Karpas-422 (cell line): Measurements from ENCODE around the gene STK32B. TPM values are rescaled to one million over a fixed set of nuclear protein-coding genes. Genes with fewer than 3 reads are reported as not detected.

Source experiments
- DNase-seq: peaks from one replicate; pipeline ENCODE4 v3.0.0-alpha.2; 2015
- H2AFZ ChIP-seq: fragments of 200-600 bp; sonication (generic); 2 replicates; pipeline ENCODE4 v1.6.1; 2014; ENCODE audit warnings: antibody characterized with exemption, low read length, mixed read lengths
- H3K27ac ChIP-seq: fragments of 200-600 bp; sonication (generic); 2 replicates; pipeline ENCODE4 v1.5.1; 2014; ENCODE audit warnings: mild to moderate bottlenecking, low read length, moderate library complexity
- H3K27me3 ChIP-seq: fragments of 200-600 bp; sonication (generic); 2 replicates; pipeline ENCODE4 v1.6.1; 2014; ENCODE audit warnings: low read length, mixed read lengths
- H3K36me3 ChIP-seq: fragments of 200-600 bp; sonication (generic); 2 replicates; pipeline ENCODE4 v1.6.1; 2014; ENCODE audit warnings: low read length, mixed read lengths; ENCODE audit not compliant: insufficient read depth
- H3K4me1 ChIP-seq: fragments of 200-600 bp; sonication (generic); 2 replicates; pipeline ENCODE4 v1.6.1; 2014; ENCODE audit warnings: mild to moderate bottlenecking, low read length, mixed read lengths
- H3K4me2 ChIP-seq: fragments of 200-600 bp; sonication (generic); 2 replicates; pipeline ENCODE4 v1.6.1; 2014; ENCODE audit warnings: low read length, low read depth, mild to moderate bottlenecking; ENCODE audit not compliant: poor library complexity, severe bottlenecking
- H3K4me3 ChIP-seq: fragments of 200-600 bp; sonication (generic); 2 replicates; pipeline ENCODE4 v1.5.1; 2014; ENCODE audit warnings: mild to moderate bottlenecking, antibody characterized with exemption, low read length, mixed read lengths
- H3K79me2 ChIP-seq: fragments of 200-600 bp; sonication (generic); 2 replicates; pipeline ENCODE4 v1.6.1; 2014; ENCODE audit warnings: mild to moderate bottlenecking, low read length, mixed read lengths
- H3K9ac ChIP-seq: fragments of 200-600 bp; sonication (generic); 2 replicates; pipeline ENCODE4 v1.6.0; 2014; ENCODE audit warnings: low read length
- H3K9me2 ChIP-seq: fragments of 200-600 bp; sonication (generic), shearing (Covaris generic); replicated peaks from 2 replicates; pipeline ENCODE4 v1.6.0; 2014; ENCODE audit warnings: mild to moderate bottlenecking, low read length, moderate library complexity; ENCODE audit not compliant: insufficient read depth
- H3K9me3 ChIP-seq: fragments of 300-700, 200-600 bp; sonication (generic); 2 replicates; pipeline ENCODE4 v1.6.1; 2014; ENCODE audit warnings: low read length, mixed read lengths
- H4K20me1 ChIP-seq: fragments of 200-600 bp; sonication (generic); 2 replicates; pipeline ENCODE4 v1.6.1; 2014; ENCODE audit warnings: mild to moderate bottlenecking, antibody characterized with exemption, low read length, low read depth; ENCODE audit not compliant: insufficient read depth
- total RNA-seq: library from RNA; depleted of rRNA; stranded (reverse); fragments of >200 nt; shearing (Covaris generic); gene quantifications from 2 replicates; pipeline ENCODE4 v1.2.3, GENCODE V29; 2014; ENCODE audit warnings: low replicate concordance

The STK32B gene
- total RNA-seq, 1 experiment from 2014 or later = not detected

DNA sequence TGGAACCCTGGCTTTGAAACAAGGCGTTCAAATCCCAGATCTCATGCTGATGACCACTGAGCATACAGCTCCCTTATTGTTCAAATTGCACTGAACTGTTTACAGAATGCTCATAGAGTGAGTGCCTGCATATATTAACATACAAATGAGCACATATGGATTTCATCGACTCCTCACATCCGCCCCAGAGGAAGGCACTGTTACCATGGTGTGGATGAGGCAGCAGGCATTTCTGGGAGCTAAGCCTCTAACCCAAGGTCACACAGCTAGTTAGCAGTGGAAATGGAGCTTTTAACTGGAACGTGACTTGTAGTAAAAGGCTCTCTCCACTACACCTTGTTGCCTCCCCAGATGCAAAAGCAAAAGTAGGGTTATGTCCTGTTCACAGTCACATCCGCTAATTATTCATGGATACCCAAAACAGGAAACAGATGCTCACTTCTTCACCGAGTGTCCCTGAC lies 289.7 kb downstream of the STK32B start:
- H3K36me3 ChIP-seq = no peaks in the 10 kb centered on the region
- DNase-seq = no peak
- no peaks in the 10 kb centered on the region for H4K20me1 ChIP-seq

DNA sequence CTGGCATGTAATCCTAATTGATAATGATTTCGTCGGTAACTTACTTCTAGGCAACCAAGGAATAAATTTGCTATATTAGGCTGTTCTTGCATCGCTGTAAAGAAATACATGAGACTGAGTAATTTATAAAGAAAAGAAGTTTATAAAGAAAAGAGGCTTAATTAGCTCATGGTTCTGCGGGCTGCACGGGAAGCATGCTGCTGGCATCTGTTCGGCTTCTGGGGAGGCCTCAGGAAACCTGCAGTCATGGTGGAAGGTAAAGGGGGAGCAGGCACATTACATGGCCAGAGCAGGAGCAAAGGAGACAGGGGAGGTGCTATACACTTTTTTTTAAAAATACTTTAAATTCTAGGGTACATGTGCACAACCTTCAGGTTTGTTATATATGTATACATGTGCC lies 290.2 kb downstream of the STK32B start:
- H3K4me2 ChIP-seq = no peak overlapping the region
- H3K36me3 ChIP-seq = no peaks in the 10 kb centered on the region
- no peak for DNase-seq
- H4K20me1 ChIP-seq = no peaks in the 10 kb centered on the region
- H3K4me1 ChIP-seq = no peaks in the 10 kb centered on the region
- no peaks in the 10 kb centered on the region for H3K79me2 ChIP-seq
- no peak overlapping the region for H3K9ac ChIP-seq
- H2AFZ ChIP-seq = no peak overlapping the region
- no peaks in the 10 kb centered on the region for H3K9me2 ChIP-seq
- no peak overlapping the region for H3K4me3 ChIP-seq
- no peaks in the 10 kb centered on the region for H3K27me3 ChIP-seq
- no peak overlapping the region for H3K27ac ChIP-seq
- H3K9me3 ChIP-seq = no peaks in the 10 kb centered on the region

More for the DNA sequence above, 289.7 kb downstream of the STK32B start:
- H3K79me2 ChIP-seq = no peaks in the 10 kb centered on the region
- no peaks in the 10 kb centered on the region for H3K4me1 ChIP-seq
- no peaks in the 10 kb centered on the region for H3K27me3 ChIP-seq
- no peak overlapping the region for H3K9ac ChIP-seq
- H3K4me3 ChIP-seq = no peak overlapping the region
- no peak overlapping the region for H3K27ac ChIP-seq
- H3K4me2 ChIP-seq = no peak overlapping the region
- no peak overlapping the region for H2AFZ ChIP-seq
- H3K9me2 ChIP-seq = no peaks in the 10 kb centered on the region
- H3K9me3 ChIP-seq = no peaks in the 10 kb centered on the region

DNA sequence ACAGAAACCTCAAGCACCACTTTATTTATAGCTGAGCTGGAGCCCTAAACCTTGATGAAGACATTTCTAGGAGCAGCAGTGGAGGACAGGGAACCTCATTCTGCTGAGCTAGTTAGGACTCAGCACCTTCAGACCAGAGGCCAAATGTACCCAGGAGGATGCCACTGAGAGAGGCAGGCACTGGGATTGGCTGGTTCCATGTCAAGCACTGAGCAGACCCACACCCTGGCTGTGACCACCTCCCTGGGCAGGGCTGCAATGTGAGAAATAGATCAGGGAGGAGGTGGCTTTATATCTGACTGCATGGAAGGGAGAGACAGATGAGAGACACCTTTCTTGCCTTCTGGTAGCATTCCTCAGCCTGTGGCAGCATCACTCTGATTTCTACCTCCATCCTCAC lies 304.6 kb downstream of the STK32B start:
- no peaks in the 10 kb centered on the region for H3K9me2 ChIP-seq
- H4K20me1 ChIP-seq = no peaks in the 10 kb centered on the region
- H2AFZ ChIP-seq = no peak overlapping the region
- H3K4me3 ChIP-seq = no peak overlapping the region
- no peak overlapping the region for H3K4me2 ChIP-seq
- no peaks in the 10 kb centered on the region for H3K36me3 ChIP-seq
- H3K27me3 ChIP-seq = no peaks in the 10 kb centered on the region
- H3K4me1 ChIP-seq = no peaks in the 10 kb centered on the region
- H3K9me3 ChIP-seq = no peaks in the 10 kb centered on the region
- H3K27ac ChIP-seq = no peak overlapping the region
- DNase-seq = no peak
- H3K9ac ChIP-seq = no peak overlapping the region
- no peaks in the 10 kb centered on the region for H3K79me2 ChIP-seq

DNA sequence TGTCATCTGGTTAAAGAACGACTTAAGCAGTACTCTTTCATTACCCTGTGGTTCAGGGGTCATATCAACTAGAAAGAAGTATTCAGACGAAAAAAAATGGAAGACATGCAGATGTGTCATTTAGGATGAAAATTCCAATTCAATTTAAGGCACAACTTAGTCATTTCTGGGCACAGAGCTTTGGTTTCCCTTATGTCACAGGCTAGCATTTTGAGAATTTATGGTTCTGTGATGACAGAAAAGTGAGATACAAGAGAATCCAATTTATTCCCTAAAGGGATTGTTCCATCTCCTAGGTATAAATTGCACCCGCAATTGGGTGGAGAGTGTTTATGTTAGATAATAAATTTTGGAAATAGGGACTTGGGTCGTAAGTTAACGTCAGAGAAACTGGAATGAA lies 306.6 kb downstream of the STK32B start:
- no peaks in the 10 kb centered on the region for H3K9me3 ChIP-seq
- no peaks in the 10 kb centered on the region for H3K4me1 ChIP-seq
- H3K27me3 ChIP-seq = no peaks in the 10 kb centered on the region
- H2AFZ ChIP-seq = no peak overlapping the region
- no peak overlapping the region for H3K27ac ChIP-seq
- no peaks in the 10 kb centered on the region for H3K79me2 ChIP-seq
- H3K36me3 ChIP-seq = no peaks in the 10 kb centered on the region
- no peaks in the 10 kb centered on the region for H4K20me1 ChIP-seq
- DNase-seq = peak; percentile 17
- no peak overlapping the region for H3K4me2 ChIP-seq
- no peak overlapping the region for H3K9ac ChIP-seq
- H3K9me2 ChIP-seq = no peaks in the 10 kb centered on the region
- H3K4me3 ChIP-seq = no peak overlapping the region

DNA sequence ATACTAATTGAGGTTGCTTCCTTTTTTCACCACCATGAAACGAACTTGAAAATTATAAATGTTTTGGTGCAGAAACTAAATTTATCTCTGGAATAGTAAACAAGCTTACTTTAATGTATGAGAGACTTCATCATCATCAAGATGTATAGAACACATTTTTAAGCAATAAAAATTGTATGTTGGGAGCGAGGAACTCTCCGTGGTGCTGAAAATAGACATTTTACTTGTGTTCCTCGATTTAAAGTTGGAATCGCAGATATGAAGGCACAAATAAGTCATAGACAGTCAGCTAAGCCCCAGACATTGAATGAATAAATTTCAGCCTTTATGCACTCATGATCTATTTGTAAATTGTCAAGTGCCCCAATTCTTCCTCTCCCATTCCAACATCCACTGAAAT lies 310.7 kb downstream of the STK32B start:
- Histone ChIP-seq H3K9me3 (no peaks in the 10 kb centered on the region), H3K27ac (no peak overlapping the region), H3K4me2 (no peak overlapping the region), H3K79me2 (no peaks in the 10 kb centered on the region), H4K20me1 (no peaks in the 10 kb centered on the region), H2AFZ (no peak overlapping the region), H3K9me2 (no peaks in the 10 kb centered on the region), H3K9ac (no peak overlapping the region), H3K4me1 (no peaks in the 10 kb centered on the region), H3K27me3 (no peaks in the 10 kb centered on the region), H3K4me3 (no peak overlapping the region), H3K36me3 (no peaks in the 10 kb centered on the region)
- DNase-seq = peak; percentile 61

DNA sequence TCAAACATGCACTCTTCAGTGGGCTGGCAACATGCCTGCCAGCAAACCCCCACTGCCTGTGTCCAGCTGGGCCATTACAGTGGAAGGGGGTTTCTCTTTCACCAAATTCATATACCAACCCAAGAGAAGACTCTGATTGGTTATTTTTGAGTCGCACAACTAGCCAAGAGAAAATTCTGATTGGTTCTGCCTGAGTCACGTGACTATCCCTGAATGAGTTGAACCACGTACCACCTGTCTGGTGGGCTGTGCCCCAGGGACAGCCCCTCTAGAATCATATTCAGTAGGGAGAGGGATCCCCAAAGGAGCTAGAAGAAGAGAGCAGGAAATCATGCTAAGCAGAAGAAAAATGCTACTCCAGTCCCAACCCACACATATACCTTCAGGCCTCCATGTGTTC lies 313.1 kb downstream of the STK32B start:
- Histone ChIP-seq H3K27ac (no peak overlapping the region), H3K4me3 (no peak overlapping the region), H3K9me3 (no peaks in the 10 kb centered on the region), H4K20me1 (no peaks in the 10 kb centered on the region), H3K9me2 (no peaks in the 10 kb centered on the region), H3K9ac (no peak overlapping the region), H2AFZ (no peak overlapping the region), H3K27me3 (no peaks in the 10 kb centered on the region), H3K36me3 (no peaks in the 10 kb centered on the region), H3K4me2 (no peak overlapping the region), H3K79me2 (no peaks in the 10 kb centered on the region), H3K4me1 (no peaks in the 10 kb centered on the region)
- DNase-seq = no peak

DNA sequence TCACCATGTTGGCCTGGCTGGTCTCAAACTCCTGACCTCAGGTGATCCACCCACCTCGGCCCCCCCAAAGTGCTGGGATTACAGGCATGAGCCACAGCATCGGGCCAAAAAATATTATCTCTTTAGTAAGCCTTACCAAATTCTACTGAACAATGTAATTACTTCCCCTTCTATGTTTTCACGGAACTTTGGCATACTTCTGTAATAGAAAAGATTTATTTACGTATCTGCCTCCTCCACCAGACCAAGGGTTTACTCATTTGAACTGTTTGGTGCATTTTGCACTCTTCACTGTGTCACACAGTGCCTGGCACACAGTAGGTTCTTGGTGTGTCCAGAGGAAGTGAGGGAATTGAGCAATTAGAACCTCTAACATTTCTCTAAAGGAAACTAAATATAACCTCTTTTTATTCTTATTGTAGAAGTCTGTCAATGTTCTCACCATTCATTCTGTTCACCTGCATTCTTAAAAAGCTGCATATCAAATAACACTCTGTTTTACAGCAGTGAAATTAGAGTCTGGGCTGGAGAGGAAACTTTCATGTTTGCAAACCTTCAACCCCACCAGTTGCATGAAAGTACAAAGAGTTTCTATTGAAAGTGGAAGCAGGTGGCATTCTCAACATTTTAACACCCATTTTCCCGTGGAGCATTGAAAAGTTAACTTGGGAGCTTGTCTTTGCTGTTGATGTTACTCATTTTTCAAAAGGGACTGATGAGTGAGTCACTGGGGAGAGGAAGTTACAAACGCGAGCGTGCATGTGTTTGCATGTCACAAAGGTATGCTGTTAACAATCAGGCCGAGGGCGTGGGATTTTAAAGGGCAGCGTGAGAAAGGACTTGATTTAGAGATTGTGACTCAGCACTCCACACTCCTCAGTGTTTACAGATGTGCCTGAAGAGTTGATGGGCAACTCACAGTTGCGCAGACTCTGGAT lies 314.1 kb downstream of the STK32B start:
- H3K4me3 ChIP-seq = no peak overlapping the region
- no peak overlapping the region for H3K9ac ChIP-seq
- no peak overlapping the region for H3K27ac ChIP-seq
- H3K4me1 ChIP-seq = no peaks in the 10 kb centered on the region
- no peaks in the 10 kb centered on the region for H3K27me3 ChIP-seq
- no peak overlapping the region for H2AFZ ChIP-seq
- no peak overlapping the region for H3K4me2 ChIP-seq
- no peaks in the 10 kb centered on the region for H3K36me3 ChIP-seq
- H3K9me3 ChIP-seq = no peaks in the 10 kb centered on the region
- no peaks in the 10 kb centered on the region for H3K9me2 ChIP-seq
- no peak for DNase-seq
- no peaks in the 10 kb centered on the region for H3K79me2 ChIP-seq
- H4K20me1 ChIP-seq = no peaks in the 10 kb centered on the region

DNA sequence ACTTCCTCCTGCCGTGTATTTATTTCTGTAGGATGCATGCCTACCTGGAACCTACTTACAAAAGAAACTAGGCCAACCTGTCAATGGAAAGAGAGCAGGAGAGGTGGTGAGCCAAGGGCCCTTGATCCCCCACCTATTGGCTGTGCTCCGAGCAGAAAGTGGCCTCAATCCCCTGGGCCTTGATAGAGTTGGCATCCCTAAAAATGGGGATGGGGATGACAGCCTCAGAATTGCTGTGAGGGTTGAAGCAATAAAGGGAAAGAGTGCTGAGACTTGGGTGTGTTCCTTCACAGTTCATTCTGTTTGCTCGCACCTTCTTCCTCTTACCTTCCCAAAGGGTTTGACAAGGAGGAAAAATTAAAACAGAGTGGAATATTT lies 314.7 kb downstream of the STK32B start:
- H3K4me3 ChIP-seq = no peak overlapping the region
- H3K27ac ChIP-seq = no peak overlapping the region
- no peaks in the 10 kb centered on the region for H3K4me1 ChIP-seq
- H3K9ac ChIP-seq = no peak overlapping the region
- no peak overlapping the region for H3K4me2 ChIP-seq
- H3K9me2 ChIP-seq = no peaks in the 10 kb centered on the region
- H3K27me3 ChIP-seq = no peaks in the 10 kb centered on the region
- H2AFZ ChIP-seq = no peak overlapping the region
- H3K9me3 ChIP-seq = no peaks in the 10 kb centered on the region
- DNase-seq = no peak
- no peaks in the 10 kb centered on the region for H3K79me2 ChIP-seq
- H4K20me1 ChIP-seq = no peaks in the 10 kb centered on the region
- no peaks in the 10 kb centered on the region for H3K36me3 ChIP-seq
